MCF 10A (cell line): Measurements from ENCODE around the gene RTN3. TPM values are rescaled to one million over a fixed set of nuclear protein-coding genes. Genes with fewer than 3 reads are reported as not detected.

Experiments
- BruUV-seq: library from RNA; stranded (reverse); fragments of 400-500 nt; replicated peaks from 2 replicates; lab custom pipeline; 2021; lab: Mats Ljungman, UMichigan
- CTCF ChIA-PET: fragments of 300-600 bp; sonication (Branson Sonifier 250); formaldehyde crosslinking; extraction: SDS; loops from one replicate; lab custom pipeline; 2021; ENCODE audit warnings: antibody characterized with exemption, inconsistent platforms; lab: Yijun Ruan, JAX
- POLR2A ChIA-PET: fragments of 300-600, 350-650 bp; sonication (Branson Sonifier 250); formaldehyde crosslinking; extraction: SDS; loops from one replicate; lab custom pipeline; 2020; ENCODE audit warnings: antibody characterized with exemption, inconsistent platforms; lab: Yijun Ruan, JAX
- DNase-seq: peaks from one replicate; pipeline ENCODE4 v3.0.0-alpha.2; 2018; ENCODE audit not compliant: unreplicated experiment
- H3K27ac Mint-ChIP-seq: one replicate; pipeline ENCODE4 v1.8.0; 2022; ENCODE audit warnings: mild to moderate bottlenecking, low read depth, mixed read lengths; ENCODE audit not compliant: unreplicated experiment
- H3K27me3 Mint-ChIP-seq: one replicate; pipeline ENCODE4 v1.8.0; 2022; ENCODE audit warnings: mixed read lengths; ENCODE audit not compliant: insufficient read depth, unreplicated experiment
- H3K36me3 Mint-ChIP-seq: one replicate; pipeline ENCODE4 v1.8.0; 2022; ENCODE audit warnings: mild to moderate bottlenecking, moderate library complexity, mixed read lengths; ENCODE audit not compliant: insufficient read depth, unreplicated experiment
- H3K4me1 Mint-ChIP-seq: one replicate; pipeline ENCODE4 v1.8.0; 2022; ENCODE audit warnings: mixed read lengths; ENCODE audit not compliant: insufficient read depth, unreplicated experiment
- H3K4me3 Mint-ChIP-seq: one replicate; pipeline ENCODE4 v1.8.0; 2022; ENCODE audit warnings: mild to moderate bottlenecking, moderate library complexity, mixed read lengths; ENCODE audit not compliant: unreplicated experiment
- H3K9me3 Mint-ChIP-seq: one replicate; pipeline ENCODE4 v1.8.0; 2022; ENCODE audit warnings: mixed read lengths; ENCODE audit not compliant: unreplicated experiment
- CTCF ChIP-seq: fragments of 200-600 bp; IDR thresholded peaks from one replicate; pipeline ENCODE4 v1.8.0; 2022; ENCODE audit warnings: antibody characterized with exemption, mild to moderate bottlenecking; ENCODE audit not compliant: unreplicated experiment
- intact Hi-C: fragments of 100-400 bp; cut with micrococcal nuclease; formaldehyde crosslinking; loops from 2 replicates; pipeline ENCODE4 v1.14.1; 2022
- total RNA-seq: library from RNA; stranded (reverse); gene quantifications from 2 replicates; pipeline ENCODE4 v1.2.3, GENCODE V29; 2022

The RTN3 gene
- total RNA-seq, 1 experiment from 2014 or later = 95.4 TPM

DNA sequence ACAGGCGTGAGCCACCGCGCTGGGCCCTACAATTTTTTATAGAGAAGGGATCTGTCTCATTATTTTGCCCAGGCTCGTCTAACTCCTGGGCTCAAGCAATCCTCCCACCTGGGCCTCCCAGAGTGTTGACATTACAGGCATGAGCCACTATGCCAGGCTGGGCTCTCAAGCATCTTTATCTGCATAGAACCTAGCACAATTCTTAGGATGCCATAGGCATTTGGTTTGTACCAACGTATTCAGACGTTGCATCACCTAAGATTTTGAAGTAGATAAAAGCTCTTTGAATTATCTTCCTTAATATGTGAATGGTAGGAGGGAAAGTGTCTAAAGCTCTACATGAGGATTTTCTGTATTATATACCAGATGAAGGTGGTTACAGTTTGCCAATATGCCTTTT, 30.5 kb downstream of the RTN3 start:
- Mint-ChIP-seq H3K27ac (no peak overlapping the region), H3K9me3 (no peaks in the 10 kb centered on the region), H3K36me3 (peaks cover 8% of the 10 kb centered on the region), H3K4me3 (no peak overlapping the region), H3K4me1 (peaks cover 13% of the 10 kb centered on the region), H3K27me3 (no peaks in the 10 kb centered on the region)
- intact Hi-C loops = no loop called here
- no peak for DNase-seq
- POLR2A ChIA-PET = interaction anchor here (0.6 kb wide), 1 partner anchor 66 kb away, joined by 3 read pairs; no protein-coding TSS in a partner anchor
- no TSS peak for BruUV-seq
- no peak for TF ChIP-seq CTCF
- CTCF ChIA-PET = interaction anchor here (0.6 to 1.8 kb wide), 6 partner anchors 10 to 918 kb away, joined by 3 to 6 read pairs (median 3); no protein-coding TSS in a partner anchor

DNA sequence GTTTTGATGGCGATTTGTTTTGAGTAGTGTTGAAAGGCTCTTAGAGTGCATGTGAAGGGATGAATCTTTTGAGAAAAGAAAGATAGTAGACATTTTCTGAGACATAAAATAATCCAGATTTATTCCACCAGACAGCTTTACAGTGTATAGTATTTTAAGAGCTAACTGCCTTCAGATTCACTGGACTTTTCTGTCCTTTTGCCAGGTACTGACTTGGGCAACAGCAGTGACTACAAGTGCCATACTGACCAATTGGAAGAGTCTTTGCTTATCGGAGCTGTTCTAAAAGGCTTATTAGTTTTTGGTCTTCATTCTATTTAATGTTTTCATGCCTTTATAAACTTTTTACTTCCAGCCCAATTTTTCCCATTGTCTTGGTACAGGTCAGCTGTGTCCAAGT, 32.5 kb downstream of the RTN3 start:
- intact Hi-C loops = no loop called here
- CTCF ChIA-PET = interaction anchor here (0.9 to 1.6 kb wide), 4 partner anchors 16 to 74 kb away, joined by 3 to 11 read pairs (median 5); partner anchors contain the start of gene RTN3

GRCh38 chr11:63716046-63716445, 34.7 kb downstream of the RTN3 start:
- DNase-seq = no peak
- no TSS peak for BruUV-seq
- Mint-ChIP-seq H3K9me3 (no peaks in the 10 kb centered on the region), H3K36me3 (peaks cover 15% of the 10 kb centered on the region), H3K4me1 (peaks cover 10% of the 10 kb centered on the region), H3K4me3 (no peak overlapping the region), H3K27ac (no peak overlapping the region), H3K27me3 (no peaks in the 10 kb centered on the region)
- no peak for TF ChIP-seq CTCF
- CTCF ChIA-PET = interaction anchor here (1.0 kb wide), 1 partner anchor 14 kb away, joined by 3 read pairs; no protein-coding TSS in a partner anchor
- intact Hi-C loops = no loop called here
- POLR2A ChIA-PET = interaction anchor here (0.6 to 2.7 kb wide), 4 partner anchors 9 to 111 kb away, joined by 3 to 12 read pairs (median 4); partner anchors contain the start of gene RTN3

More for the DNA sequence above, 32.5 kb downstream of the RTN3 start:
- Mint-ChIP-seq H3K4me3 (no peak overlapping the region), H3K27ac (no peak overlapping the region), H3K9me3 (no peaks in the 10 kb centered on the region), H3K36me3 (peaks cover 8% of the 10 kb centered on the region), H3K27me3 (no peaks in the 10 kb centered on the region), H3K4me1 (peaks cover 11% of the 10 kb centered on the region)
- DNase-seq = no peak
- POLR2A ChIA-PET = interaction anchor here (0.7 to 2.7 kb wide), 2 partner anchors 32 to 123 kb away, joined by 3 to 12 read pairs; partner anchors contain the start of gene RTN3
- no TSS peak for BruUV-seq
- TF ChIP-seq CTCF = no peak

DNA sequence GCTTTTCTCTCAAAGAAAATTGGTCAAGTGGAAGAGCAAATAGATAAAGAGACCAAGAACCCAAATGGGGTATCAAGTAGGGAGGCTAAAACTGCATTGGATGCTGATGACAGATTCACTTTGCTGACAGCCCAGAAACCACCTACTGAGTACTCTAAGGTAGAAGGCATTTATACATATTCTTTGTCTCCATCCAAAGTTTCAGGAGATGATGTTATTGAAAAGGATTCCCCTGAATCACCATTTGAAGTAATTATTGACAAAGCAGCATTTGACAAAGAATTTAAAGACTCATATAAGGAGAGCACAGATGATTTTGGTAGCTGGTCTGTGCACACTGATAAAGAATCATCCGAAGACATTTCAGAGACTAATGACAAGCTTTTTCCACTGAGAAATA, 37.7 kb downstream of the RTN3 start:
- no peak for DNase-seq
- intact Hi-C loops = no loop called here
- H3K4me3 Mint-ChIP-seq = no peak overlapping the region
- ChIA-PET POLR2A (interaction anchor here (0.6 kb wide), 1 partner anchor 1890 kb away, joined by 3 read pairs; no protein-coding TSS in a partner anchor), CTCF (interaction anchor here (1.5 kb wide), 2 partner anchors 13 to 19 kb away, joined by 3 read pairs; no protein-coding TSS in a partner anchor)
- H3K4me1 Mint-ChIP-seq = peaks cover 10% of the 10 kb centered on the region
- no peaks in the 10 kb centered on the region for H3K27me3 Mint-ChIP-seq
- BruUV-seq = no TSS peak
- no peak for TF ChIP-seq CTCF
- H3K36me3 Mint-ChIP-seq = peaks cover 14% of the 10 kb centered on the region
- no peaks in the 10 kb centered on the region for H3K9me3 Mint-ChIP-seq
- no peak overlapping the region for H3K27ac Mint-ChIP-seq
